HG02884 (cell line): ENCODE measurements around the gene ITGA6.

Experiments used
- ATAC-seq: cut with Tn5 transposase; IDR thresholded peaks from one replicate; pipeline ENCODE4 v1.9.1; 2021; ENCODE audit warnings: mild to moderate bottlenecking, moderate library complexity; ENCODE audit not compliant: unreplicated experiment

ITGA6 gene

DNA sequence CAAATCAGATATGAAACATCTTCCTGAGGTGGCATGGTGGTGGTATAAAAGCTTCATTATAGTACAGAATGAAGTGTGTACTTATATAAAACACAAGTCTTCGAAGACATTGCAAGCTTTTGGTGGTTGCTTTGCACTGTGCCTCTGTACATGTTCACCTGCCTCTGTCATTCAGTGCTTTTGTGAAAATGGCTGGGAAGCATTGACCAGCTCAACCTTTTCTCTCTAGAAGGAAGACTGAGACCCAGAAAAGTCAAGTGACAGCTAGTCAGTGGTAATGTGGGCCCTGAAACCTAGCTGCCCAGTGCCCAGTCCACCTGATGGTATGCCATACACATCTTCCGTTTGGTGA is 12.1 kb downstream of the ITGA6 start:
- no peak for ATAC-seq

- no peak for ATAC-seq
Observed at GRCh38 chr2:172439911-172440310, 12.5 kb downstream of the ITGA6 start.

- ATAC-seq: no peak
Observed at GRCh38 chr2:172440795-172441194, 13.4 kb downstream of the ITGA6 start.

- ATAC-seq: no peak
Observed at GRCh38 chr2:172442072-172442895, 14.9 kb downstream of the ITGA6 start.

DNA sequence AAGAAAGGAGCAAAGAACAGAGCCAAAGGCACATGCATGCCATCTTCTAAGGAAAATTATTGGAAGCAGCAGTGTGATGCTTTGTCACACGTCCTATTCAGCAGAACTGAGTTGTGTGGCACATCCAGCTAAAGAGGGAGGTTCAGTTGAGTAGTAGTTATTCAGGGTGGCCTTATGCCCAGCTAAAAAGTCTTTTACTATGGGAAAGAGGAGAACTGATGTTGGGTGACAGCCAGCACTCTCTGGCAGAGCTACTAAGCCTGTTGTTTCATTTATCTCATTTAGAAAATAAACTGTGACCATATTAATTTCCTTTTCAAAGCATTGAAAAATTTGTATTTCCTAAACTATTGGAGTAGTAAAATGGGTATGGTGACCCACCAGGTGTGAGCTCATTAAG is 18.5 kb downstream of the ITGA6 start:
- ATAC-seq: no peak

DNA sequence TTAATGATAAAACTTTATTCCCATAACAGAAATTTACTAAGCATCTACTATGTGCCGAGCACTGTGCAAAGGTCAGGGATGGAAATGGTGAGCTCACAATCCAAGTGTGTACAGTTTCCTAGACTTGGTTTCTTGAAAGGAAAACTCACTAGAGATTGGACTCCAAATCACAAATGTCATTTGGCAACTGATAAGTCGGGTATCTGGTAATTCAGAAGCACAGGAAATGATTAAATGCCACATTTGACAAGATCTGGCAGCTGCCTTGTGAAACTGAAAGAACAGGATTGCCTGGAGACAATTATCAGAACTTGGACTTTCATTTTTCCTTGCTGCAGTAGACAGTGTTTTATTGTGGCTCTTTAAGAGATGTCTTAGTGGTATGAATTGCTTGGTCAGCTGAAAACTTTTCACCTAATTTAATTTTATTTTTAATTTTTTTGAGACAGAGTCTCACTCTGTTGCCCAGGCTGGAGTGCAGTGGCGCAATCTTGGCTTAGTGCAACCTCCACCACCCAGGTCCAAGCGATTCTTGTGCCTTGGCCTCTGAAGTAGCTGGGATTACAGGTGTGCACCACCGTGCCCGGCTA is 19.2 kb downstream of the ITGA6 start:
- ATAC-seq: no peak

- ATAC-seq: no peak
Observed at GRCh38 chr2:172447811-172448493, 20.6 kb downstream of the ITGA6 start.

DNA sequence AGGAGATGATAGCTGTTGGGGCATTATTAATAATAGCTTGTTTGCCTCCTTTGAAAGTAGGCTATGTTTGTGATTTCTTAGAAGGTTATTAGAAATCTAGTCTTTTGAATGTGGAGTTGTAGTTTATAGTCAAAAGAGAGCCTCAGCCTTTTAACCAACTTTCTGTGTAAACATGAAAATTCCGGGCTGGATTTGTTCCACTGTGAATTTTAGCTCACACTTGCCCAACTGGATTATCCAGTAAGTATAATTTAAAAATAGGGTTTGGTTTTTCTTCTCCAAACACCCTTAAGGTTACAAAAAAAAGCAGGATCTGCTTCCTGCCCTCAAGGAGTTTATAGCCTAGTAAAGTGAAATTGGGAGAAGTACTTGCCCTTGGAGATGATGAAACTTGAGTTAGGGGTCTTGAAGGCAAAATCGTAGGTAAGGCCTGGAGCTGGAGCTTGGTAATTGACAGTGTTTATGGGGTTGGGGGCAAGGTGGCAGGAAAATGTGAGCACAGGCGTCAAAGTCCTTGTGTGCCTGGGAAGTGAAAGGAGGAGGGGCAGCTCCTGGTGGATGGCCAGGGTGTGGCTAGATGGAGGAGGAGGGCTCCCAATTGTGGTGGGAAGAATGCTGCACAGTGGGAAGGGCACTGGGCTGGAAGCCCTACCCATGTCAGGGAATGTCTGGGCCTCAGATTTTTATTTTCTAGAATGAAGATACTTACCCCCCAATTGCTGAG is 21.3 kb downstream of the ITGA6 start:
- ATAC-seq: no peak

DNA sequence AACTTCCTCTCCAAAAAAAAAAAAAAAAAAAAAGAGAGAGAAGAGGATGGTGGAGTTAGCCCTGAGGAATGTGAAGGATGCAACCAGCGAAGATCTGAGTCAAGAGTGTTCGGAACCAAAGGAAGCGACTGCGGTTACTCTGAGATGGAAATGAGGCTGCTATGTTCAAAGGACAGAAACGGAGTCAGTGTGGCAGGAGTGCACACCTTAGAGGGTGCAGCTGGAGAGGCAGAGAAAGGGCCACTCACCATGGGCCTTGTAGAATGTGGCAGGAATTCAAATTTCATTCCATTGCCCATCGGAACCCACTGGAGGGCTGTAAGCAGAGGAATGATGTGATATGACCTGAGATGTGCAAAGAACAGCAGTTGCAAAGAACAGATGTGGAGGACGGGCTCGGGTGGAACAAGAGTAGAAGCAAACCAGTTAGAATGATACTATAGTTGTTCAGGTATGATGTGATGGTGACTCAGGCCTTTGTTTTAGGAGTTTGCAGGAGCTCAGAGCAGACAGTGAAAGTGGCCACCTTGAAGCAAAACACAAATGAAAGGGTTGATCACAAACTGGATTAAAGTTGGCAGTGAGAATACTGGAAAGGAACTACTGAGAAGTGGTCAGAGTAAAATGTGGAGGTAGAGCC is 22.6 kb downstream of the ITGA6 start:
- ATAC-seq: no peak

DNA sequence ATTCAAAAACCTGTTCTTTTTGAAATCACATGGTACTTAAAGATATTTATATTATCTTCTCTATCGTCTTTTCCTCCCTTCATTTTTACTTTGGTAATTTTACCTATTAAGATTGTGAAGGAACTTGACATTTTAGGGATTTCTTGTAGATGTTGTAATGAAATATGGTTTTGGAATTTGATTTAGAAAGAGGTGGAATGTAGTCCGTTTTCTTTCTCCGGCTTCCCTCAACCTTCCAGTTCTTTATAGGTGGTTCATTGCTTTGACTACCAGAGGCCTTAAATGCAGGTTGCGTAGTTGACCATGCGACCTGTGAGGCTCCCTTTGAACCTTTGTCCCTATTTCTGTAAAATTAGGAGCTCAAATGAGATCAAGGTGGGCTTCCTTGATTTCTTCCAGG is 24.5 kb downstream of the ITGA6 start:
- ATAC-seq: no peak

- ATAC-seq: no peak
Observed at GRCh38 chr2:172452845-172453244, 25.5 kb downstream of the ITGA6 start.

DNA sequence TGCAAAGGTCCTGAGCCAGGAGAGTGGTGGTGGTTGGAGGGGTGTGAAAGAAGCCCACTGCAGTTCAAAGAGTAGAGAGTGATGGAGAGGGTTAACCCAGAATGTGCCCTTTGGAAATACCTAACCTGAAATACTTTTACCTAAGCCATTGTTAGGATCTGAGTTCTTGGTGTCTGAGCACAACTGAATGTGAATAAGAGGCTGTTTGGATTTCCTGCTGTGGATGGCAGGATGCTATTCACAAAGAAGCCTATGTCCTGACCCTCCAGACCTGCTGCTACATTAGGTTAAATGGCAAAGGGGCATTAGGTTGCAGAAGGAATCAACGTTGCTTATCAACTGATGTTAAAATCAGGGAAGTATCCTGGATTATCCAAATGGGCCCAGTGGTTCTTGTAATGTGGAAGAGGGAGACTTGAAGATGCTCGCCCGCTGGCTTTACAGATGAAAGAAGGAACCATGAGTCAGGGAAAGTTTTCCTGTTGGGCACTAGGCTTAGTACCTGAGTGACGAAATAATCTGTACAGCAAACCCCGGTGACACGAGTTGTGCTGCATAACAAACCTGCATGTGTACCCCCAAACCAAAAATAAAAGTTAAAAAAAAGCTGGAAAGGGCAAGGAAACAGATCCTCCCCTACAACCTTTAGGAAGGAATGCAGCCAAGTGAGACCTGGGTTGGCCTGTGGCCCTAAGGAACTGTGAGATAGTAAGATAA is 27.2 kb downstream of the ITGA6 start:
- no peak for ATAC-seq

DNA sequence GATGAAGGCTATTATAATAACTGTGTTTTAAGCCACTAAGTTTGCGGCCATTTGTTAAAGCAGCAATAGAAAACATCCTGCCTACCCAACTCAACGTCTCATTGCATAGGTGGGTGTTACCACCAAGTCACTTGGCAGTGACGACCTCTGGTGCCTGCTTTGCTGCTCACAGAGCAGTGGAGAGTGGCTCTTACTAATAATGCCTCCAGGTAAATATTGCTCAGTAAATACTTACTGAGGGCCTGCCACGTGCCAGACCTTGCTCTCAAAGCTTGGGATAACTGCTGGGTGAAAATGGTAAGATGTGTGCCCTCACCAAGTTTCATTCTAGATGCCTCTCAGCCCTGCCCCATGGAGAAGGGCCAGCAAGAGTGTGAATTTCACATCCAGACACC is 27.7 kb downstream of the ITGA6 start:
- ATAC-seq: no peak

GRCh38 chr2:172456002-172456401 is 28.6 kb downstream of the ITGA6 start:
- no peak for ATAC-seq

- ATAC-seq: no peak
Observed at GRCh38 chr2:172457536-172457935, 30.1 kb downstream of the ITGA6 start.

GRCh38 chr2:172458561-172459124 is 31.3 kb downstream of the ITGA6 start:
- no peak for ATAC-seq

DNA sequence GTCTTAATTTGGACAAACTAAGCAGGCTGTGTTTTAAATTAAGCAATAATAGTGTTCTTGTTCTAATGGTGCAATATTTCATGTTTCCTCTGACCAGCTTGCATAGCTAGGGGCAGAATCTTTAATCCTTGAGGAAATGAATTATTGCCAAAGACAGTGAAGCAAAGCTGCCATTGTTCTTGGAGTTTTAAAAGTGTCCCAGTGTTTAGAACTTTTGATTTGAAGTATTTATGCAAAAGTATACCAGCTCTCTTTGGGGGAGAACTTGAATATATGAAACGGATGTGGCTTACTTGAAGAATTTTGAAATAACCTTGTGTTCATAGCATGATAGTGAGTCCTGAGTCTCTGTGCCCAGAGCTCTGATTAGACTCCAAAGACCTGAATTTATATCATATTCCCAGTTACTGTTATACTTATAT is 33.4 kb downstream of the ITGA6 start:
- ATAC-seq: no peak

DNA sequence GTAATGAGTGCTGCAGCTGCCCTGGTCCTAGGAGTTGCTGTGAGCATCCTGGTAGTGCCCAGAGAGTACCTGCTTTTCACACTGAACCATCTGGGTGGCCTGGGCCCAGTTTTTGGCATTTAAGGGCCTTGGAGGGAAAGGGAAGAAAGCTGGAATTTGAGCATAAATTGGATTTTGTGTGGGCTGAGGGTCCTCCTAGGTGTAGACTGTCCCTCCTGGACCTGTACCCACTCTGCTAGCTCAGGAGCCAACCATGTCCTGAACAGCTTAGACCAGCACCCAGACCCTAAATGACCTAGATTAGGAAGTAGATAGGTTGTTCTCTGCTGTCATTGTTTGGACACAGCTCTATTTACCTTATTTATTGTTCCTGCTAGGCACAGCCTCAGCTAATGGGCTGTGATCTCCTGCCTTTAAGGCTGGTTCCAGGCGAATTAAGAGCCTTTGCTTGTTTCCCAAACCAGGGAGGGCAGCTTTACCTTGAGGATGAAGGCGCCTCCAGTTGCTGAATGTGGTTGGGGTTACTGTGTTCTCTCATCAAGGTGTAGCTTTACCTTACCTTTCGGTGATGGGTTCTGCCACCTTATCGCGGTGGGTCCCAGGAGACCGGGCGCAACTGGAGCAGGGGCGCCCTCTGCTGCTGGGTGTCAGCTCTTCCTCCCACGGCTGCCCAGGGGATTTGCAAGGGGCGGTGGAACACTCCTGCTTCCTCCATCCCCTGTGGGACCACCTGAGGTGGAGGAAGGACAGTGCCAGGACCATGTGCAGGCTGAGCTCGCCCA is 34.4 kb downstream of the ITGA6 start:
- no peak for ATAC-seq

DNA sequence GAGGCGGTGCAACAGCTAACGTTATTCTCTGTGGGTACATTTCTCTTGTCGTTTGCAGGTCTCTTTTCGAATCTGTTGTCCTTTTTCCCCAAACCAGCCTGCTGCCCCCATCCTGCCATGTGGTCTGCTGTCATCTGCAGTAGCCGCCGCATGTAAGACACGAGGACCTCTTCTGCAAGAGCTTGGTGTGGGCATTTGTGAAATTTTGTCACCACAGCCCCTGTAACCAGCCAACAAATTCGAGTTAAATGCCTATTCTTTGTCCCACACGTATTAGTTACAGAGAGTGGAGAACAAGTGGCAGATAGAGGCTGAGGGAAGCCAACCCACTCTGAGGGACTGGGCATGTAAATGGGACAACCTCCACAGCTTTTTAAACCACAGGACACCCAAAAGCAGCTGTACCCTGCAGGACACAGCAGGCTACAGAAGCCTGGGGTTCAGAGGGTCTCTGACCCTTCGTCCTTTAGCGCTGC is 35.0 kb downstream of the ITGA6 start:
- ATAC-seq: no peak
